Measurements from ENCODE around the gene DDR2.

The DDR2 gene

GRCh38 chr1:162697140-162697895, 65.1 kb downstream of the DDR2 start:
- in situ Hi-C loops (cut with HindIII; ENCODE audit: low pct_unique_long_range_greater_than_20kb, low sequenced_read_pairs) = no loop called here
- DNase-seq (ENCODE audit: low read depth in 1 of 2, low spot score in 1 of 2) = no peak

GRCh38 chr1:162699366-162699765, 67.1 kb downstream of the DDR2 start:
- DNase-seq (ENCODE audit: low read depth in 1 of 2, low spot score in 1 of 2) = peak in 1 of 2 experiments; percentile 69
- in situ Hi-C loops (cut with HindIII; ENCODE audit: low pct_unique_long_range_greater_than_20kb, low sequenced_read_pairs) = no loop called here
- no peak for TF ChIP-seq JUND (IDR thresholded peaks at IDR 0.05; ENCODE audit: low read depth)

More at GRCh38 chr1:162697140-162697895, 65.1 kb downstream of the DDR2 start:
- no peak for TF ChIP-seq JUND (IDR thresholded peaks at IDR 0.05; ENCODE audit: low read depth)

GRCh38 chr1:162700131-162700530, 67.9 kb downstream of the DDR2 start:
- in situ Hi-C loops (cut with HindIII; ENCODE audit: low pct_unique_long_range_greater_than_20kb, low sequenced_read_pairs) = no loop called here
- DNase-seq (ENCODE audit: low read depth in 1 of 2, low spot score in 1 of 2) = no peak
- TF ChIP-seq JUND (IDR thresholded peaks at IDR 0.05; ENCODE audit: low read depth) = no peak

GRCh38 chr1:162701286-162701685, 69.0 kb downstream of the DDR2 start:
- no peak for DNase-seq (ENCODE audit: low read depth in 1 of 2, low spot score in 1 of 2)
- no peak for TF ChIP-seq JUND (IDR thresholded peaks at IDR 0.05; ENCODE audit: low read depth)
- in situ Hi-C loops (cut with HindIII; ENCODE audit: low pct_unique_long_range_greater_than_20kb, low sequenced_read_pairs) = no loop called here

GRCh38 chr1:162702628-162703027, 70.4 kb downstream of the DDR2 start:
- TF ChIP-seq JUND (IDR thresholded peaks at IDR 0.05; ENCODE audit: low read depth) = no peak
- in situ Hi-C loops (cut with HindIII; ENCODE audit: low pct_unique_long_range_greater_than_20kb, low sequenced_read_pairs) = no loop called here
- no peak for DNase-seq (ENCODE audit: low read depth in 1 of 2, low spot score in 1 of 2)

GRCh38 chr1:162703708-162704107, 71.4 kb downstream of the DDR2 start:
- in situ Hi-C loops (cut with HindIII; ENCODE audit: low pct_unique_long_range_greater_than_20kb, low sequenced_read_pairs) = no loop called here
- TF ChIP-seq JUND (IDR thresholded peaks at IDR 0.05; ENCODE audit: low read depth) = no peak
- DNase-seq (ENCODE audit: low read depth in 1 of 2, low spot score in 1 of 2) = no peak

GRCh38 chr1:162704673-162705424, 72.6 kb downstream of the DDR2 start:
- in situ Hi-C loops (cut with HindIII; ENCODE audit: low pct_unique_long_range_greater_than_20kb, low sequenced_read_pairs) = no loop called here
- no peak for DNase-seq (ENCODE audit: low read depth in 1 of 2, low spot score in 1 of 2)
- no peak for TF ChIP-seq JUND (IDR thresholded peaks at IDR 0.05; ENCODE audit: low read depth)

GRCh38 chr1:162706003-162706402, 73.7 kb downstream of the DDR2 start:
- no peak for DNase-seq (ENCODE audit: low read depth in 1 of 2, low spot score in 1 of 2)
- in situ Hi-C loops (cut with HindIII; ENCODE audit: low pct_unique_long_range_greater_than_20kb, low sequenced_read_pairs) = no loop called here
- no peak for TF ChIP-seq JUND (IDR thresholded peaks at IDR 0.05; ENCODE audit: low read depth)

GRCh38 chr1:162706606-162707005, 74.3 kb downstream of the DDR2 start:
- DNase-seq (ENCODE audit: low read depth in 1 of 2, low spot score in 1 of 2) = no peak
- in situ Hi-C loops (cut with HindIII; ENCODE audit: low pct_unique_long_range_greater_than_20kb, low sequenced_read_pairs) = no loop called here
- no peak for TF ChIP-seq JUND (IDR thresholded peaks at IDR 0.05; ENCODE audit: low read depth)

GRCh38 chr1:162708286-162708685, 76.0 kb downstream of the DDR2 start:
- in situ Hi-C loops (cut with HindIII; ENCODE audit: low pct_unique_long_range_greater_than_20kb, low sequenced_read_pairs) = no loop called here
- no peak for TF ChIP-seq JUND (IDR thresholded peaks at IDR 0.05; ENCODE audit: low read depth)

GRCh38 chr1:162709132-162709860, 77.0 kb downstream of the DDR2 start:
- TF ChIP-seq JUND (IDR thresholded peaks at IDR 0.05; ENCODE audit: low read depth) = no peak
- in situ Hi-C loops (cut with HindIII; ENCODE audit: low pct_unique_long_range_greater_than_20kb, low sequenced_read_pairs) = no loop called here
- no peak for DNase-seq (ENCODE audit: low read depth in 1 of 2, low spot score in 1 of 2)

More at GRCh38 chr1:162708286-162708685, 76.0 kb downstream of the DDR2 start:
- DNase-seq (ENCODE audit: low read depth in 1 of 2, low spot score in 1 of 2) = no peak

- no peak for DNase-seq (ENCODE audit: low read depth in 1 of 2, low spot score in 1 of 2)
- in situ Hi-C loops (cut with HindIII; ENCODE audit: low pct_unique_long_range_greater_than_20kb, low sequenced_read_pairs) = no loop called here
- no peak for TF ChIP-seq JUND (IDR thresholded peaks at IDR 0.05; ENCODE audit: low read depth)
These were observed 77.6 kb downstream of the DDR2 start for GRCh38 chr1:162709870-162710269.

- in situ Hi-C loops (cut with HindIII; ENCODE audit: low pct_unique_long_range_greater_than_20kb, low sequenced_read_pairs) = no loop called here
- no peak for DNase-seq (ENCODE audit: low read depth in 1 of 2, low spot score in 1 of 2)
- no peak for TF ChIP-seq JUND (IDR thresholded peaks at IDR 0.05; ENCODE audit: low read depth)
These were observed 78.1 kb downstream of the DDR2 start for GRCh38 chr1:162710345-162710744.
